Measurements from ENCODE around the gene IMPA2. TPM values are rescaled to one million over a fixed set of nuclear protein-coding genes. Genes with fewer than 3 reads are reported as not detected.

IMPA2 gene
- total RNA-seq, 2 experiments from 2014 or later = 23.6 to 28.9 TPM

DNA sequence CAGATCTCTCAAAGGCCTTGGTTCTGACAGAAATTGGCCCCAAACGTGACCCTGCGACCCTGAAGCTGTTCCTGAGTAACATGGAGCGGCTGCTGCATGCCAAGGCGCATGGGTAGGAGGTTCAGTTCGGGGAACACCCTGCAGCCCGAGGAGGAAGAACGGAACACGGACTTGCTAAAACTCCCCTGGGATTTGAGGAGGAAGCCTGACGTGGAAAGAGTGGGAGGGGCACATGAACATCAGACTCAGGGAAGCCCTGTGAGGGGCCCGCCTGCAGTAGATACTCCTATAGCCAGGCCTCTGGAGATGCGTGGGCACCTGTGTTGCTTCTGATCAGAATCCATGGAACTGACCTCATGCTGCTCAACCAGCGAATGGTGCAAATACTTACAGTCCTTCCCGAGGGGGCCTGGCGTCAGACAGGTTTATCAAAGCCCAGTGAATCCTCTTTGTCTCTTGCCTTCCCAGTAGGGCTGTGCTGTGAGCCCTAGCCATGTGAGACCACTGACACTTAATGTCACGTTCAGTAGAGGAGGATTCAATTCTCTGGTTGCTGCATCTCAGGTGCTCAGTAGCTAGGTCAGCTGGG, 46.8 kb downstream of the IMPA2 start:
- intact Hi-C loops (cut with micrococcal nuclease) = no loop called here
- CTCF ChIA-PET = no interaction called here
- Mint-ChIP-seq H3K27ac (no peak overlapping the region), H3K4me1 (ENCODE audit: low read depth) (no peaks in the 10 kb centered on the region), H3K4me3 (no peak overlapping the region), H3K27me3 (ENCODE audit: low read depth) (no peaks in the 10 kb centered on the region), H3K36me3 (ENCODE audit: low read depth) (peaks cover 1% of the 10 kb centered on the region), H3K9me3 (no peaks in the 10 kb centered on the region)
- no peak for DNase-seq

- H3K9me3 Mint-ChIP-seq = no peaks in the 10 kb centered on the region
- CTCF ChIA-PET = no interaction called here
Observed at GRCh38 chr18:12028674-12029073, 47.4 kb downstream of the IMPA2 start.

DNA sequence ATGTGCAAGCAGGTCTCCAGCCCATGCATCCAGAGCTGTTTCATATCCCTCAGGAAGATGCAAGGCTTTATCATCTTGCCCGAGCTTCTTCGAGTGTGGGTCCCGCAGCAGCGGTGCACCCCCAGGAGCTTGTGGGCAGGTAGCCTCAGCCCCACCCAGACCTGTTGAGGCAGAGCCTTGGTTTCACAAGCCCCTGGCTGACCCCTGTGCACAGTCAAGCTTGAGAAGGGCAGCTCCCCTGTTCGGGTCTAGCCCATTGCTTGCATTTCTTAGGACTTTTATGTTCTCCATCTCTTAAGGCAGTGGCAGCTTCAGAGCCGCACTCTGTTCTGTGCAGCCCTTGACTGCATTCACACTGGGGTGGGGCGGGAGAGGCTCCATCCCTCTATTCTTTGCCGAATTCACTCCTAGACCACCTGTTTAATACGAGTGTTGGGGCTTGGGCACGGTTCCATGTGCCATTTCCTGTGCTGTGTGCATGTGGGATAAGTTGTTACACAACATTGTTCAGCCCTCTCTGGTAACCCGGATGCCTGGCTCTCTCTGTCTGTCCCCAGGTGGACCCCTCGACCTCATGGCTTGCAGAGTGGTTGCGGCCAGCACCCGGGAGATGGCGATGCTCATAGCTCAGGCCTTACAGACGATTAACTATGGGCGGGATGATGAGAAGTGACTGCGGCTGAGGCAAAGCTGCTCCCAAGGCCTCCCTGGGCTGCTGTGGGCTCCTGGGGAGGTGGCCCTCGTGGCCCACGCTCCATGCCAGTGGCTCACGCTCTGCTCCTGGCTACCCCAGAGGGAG, 48.7 kb downstream of the IMPA2 start:
- intact Hi-C loops (cut with micrococcal nuclease) = loop anchor here (10.0 kb wide), 1 partner anchor 1175 kb away; no protein-coding TSS in a partner anchor
- Mint-ChIP-seq H3K36me3 (ENCODE audit: low read depth) (peaks cover 1% of the 10 kb centered on the region), H3K27me3 (ENCODE audit: low read depth) (no peaks in the 10 kb centered on the region), H3K27ac (no peak overlapping the region), H3K9me3 (no peaks in the 10 kb centered on the region), H3K4me3 (no peak overlapping the region), H3K4me1 (ENCODE audit: low read depth) (no peaks in the 10 kb centered on the region)
- DNase-seq = no peak
- CTCF ChIA-PET = interaction anchor here (0.8 to 1.0 kb wide), 2 partner anchors 9 to 34 kb away, joined by 3 to 7 read pairs; no protein-coding TSS in a partner anchor

More at GRCh38 chr18:12028674-12029073, 47.4 kb downstream of the IMPA2 start:
- no peak overlapping the region for H3K4me3 Mint-ChIP-seq
- no peak overlapping the region for H3K27ac Mint-ChIP-seq
- intact Hi-C loops (cut with micrococcal nuclease) = no loop called here
- no peaks in the 10 kb centered on the region for H3K4me1 Mint-ChIP-seq (ENCODE audit: low read depth)
- no peaks in the 10 kb centered on the region for H3K27me3 Mint-ChIP-seq (ENCODE audit: low read depth)
- H3K36me3 Mint-ChIP-seq (ENCODE audit: low read depth) = peaks cover 1% of the 10 kb centered on the region
- DNase-seq = no peak

GRCh38 chr18:12030670-12031069, 49.4 kb downstream of the IMPA2 start:
- no peaks in the 10 kb centered on the region for H3K9me3 Mint-ChIP-seq
- H3K4me1 Mint-ChIP-seq (ENCODE audit: low read depth) = no peaks in the 10 kb centered on the region
- intact Hi-C loops (cut with micrococcal nuclease) = loop anchor here (10.0 kb wide), 1 partner anchor 1176 kb away; no protein-coding TSS in a partner anchor
- no peaks in the 10 kb centered on the region for H3K27me3 Mint-ChIP-seq (ENCODE audit: low read depth)
- no peak for DNase-seq
- H3K36me3 Mint-ChIP-seq (ENCODE audit: low read depth) = peaks cover 1% of the 10 kb centered on the region
- CTCF ChIA-PET = interaction anchor here (0.7 kb wide), 1 partner anchor 94 kb away, joined by 3 read pairs; no protein-coding TSS in a partner anchor
- H3K4me3 Mint-ChIP-seq = no peak overlapping the region
- no peak overlapping the region for H3K27ac Mint-ChIP-seq

GRCh38 chr18:12031181-12031580, 49.9 kb downstream of the IMPA2 start:
- H3K4me1 Mint-ChIP-seq (ENCODE audit: low read depth) = no peaks in the 10 kb centered on the region
- DNase-seq = no peak
- no peaks in the 10 kb centered on the region for H3K27me3 Mint-ChIP-seq (ENCODE audit: low read depth)
- H3K36me3 Mint-ChIP-seq (ENCODE audit: low read depth) = peaks cover 1% of the 10 kb centered on the region
- intact Hi-C loops (cut with micrococcal nuclease) = loop anchor here (10.0 kb wide), 1 partner anchor 1176 kb away; no protein-coding TSS in a partner anchor
- CTCF ChIA-PET = interaction anchor here (0.7 kb wide), 1 partner anchor 94 kb away, joined by 3 read pairs; no protein-coding TSS in a partner anchor
- no peaks in the 10 kb centered on the region for H3K9me3 Mint-ChIP-seq
- no peak overlapping the region for H3K4me3 Mint-ChIP-seq
- no peak overlapping the region for H3K27ac Mint-ChIP-seq

- CTCF ChIA-PET = interaction anchor here (0.7 kb wide), 1 partner anchor 19 kb away, joined by 3 read pairs; no protein-coding TSS in a partner anchor
- H3K9me3 Mint-ChIP-seq = no peaks in the 10 kb centered on the region
- H3K36me3 Mint-ChIP-seq (ENCODE audit: low read depth) = no peaks in the 10 kb centered on the region
- no peak for DNase-seq
- H3K27me3 Mint-ChIP-seq (ENCODE audit: low read depth) = peaks cover 2% of the 10 kb centered on the region
- intact Hi-C loops (cut with micrococcal nuclease) = loop anchor here (10.0 kb wide), 1 partner anchor 1177 kb away; no protein-coding TSS in a partner anchor
- H3K4me3 Mint-ChIP-seq = no peak overlapping the region
- no peak overlapping the region for H3K27ac Mint-ChIP-seq
- no peaks in the 10 kb centered on the region for H3K4me1 Mint-ChIP-seq (ENCODE audit: low read depth)
Observed at GRCh38 chr18:12031846-12032245, 50.5 kb downstream of the IMPA2 start.

- H3K27me3 Mint-ChIP-seq (ENCODE audit: low read depth) = peaks cover 3% of the 10 kb centered on the region
- H3K9me3 Mint-ChIP-seq = no peaks in the 10 kb centered on the region
- CTCF ChIA-PET = interaction anchor here (0.6 to 11.1 kb wide), 4 partner anchors 14 to 101 kb away, joined by 3 to 115 read pairs (median 5); no protein-coding TSS in a partner anchor
- H3K4me3 Mint-ChIP-seq = no peak overlapping the region
- intact Hi-C loops (cut with micrococcal nuclease) = loop anchor here (10.0 kb wide), 1 partner anchor 1178 kb away; no protein-coding TSS in a partner anchor
- H3K27ac Mint-ChIP-seq = no peak overlapping the region
- no peak for DNase-seq
- H3K4me1 Mint-ChIP-seq (ENCODE audit: low read depth) = no peaks in the 10 kb centered on the region
- H3K36me3 Mint-ChIP-seq (ENCODE audit: low read depth) = no peaks in the 10 kb centered on the region
Observed at GRCh38 chr18:12032786-12033642, 51.7 kb downstream of the IMPA2 start.

DNA sequence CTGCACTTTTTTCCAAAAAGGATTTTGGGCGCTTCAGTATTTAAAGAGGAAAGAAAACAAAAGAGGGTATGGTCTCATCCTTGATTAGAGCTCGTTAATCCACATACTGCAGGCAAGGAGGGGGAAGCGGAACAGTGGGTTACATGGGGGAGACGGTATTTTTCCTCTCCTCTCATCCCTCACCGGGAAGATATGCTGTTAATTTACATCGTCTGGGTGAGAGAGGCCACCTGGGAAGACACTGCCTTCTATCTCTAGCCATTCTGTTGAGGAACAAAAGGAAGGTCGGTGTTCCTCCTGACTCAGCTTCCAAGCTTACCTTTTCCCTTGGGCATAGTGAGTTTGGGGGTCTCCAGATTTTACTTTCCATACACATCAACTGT, 52.3 kb downstream of the IMPA2 start:
- H3K36me3 Mint-ChIP-seq (ENCODE audit: low read depth) = no peaks in the 10 kb centered on the region
- no peaks in the 10 kb centered on the region for H3K9me3 Mint-ChIP-seq
- CTCF ChIA-PET = interaction anchor here (0.6 to 11.1 kb wide), 4 partner anchors 15 to 294 kb away, joined by 3 to 115 read pairs (median 5); no protein-coding TSS in a partner anchor
- peaks cover 3% of the 10 kb centered on the region for H3K27me3 Mint-ChIP-seq (ENCODE audit: low read depth)
- DNase-seq = no peak
- intact Hi-C loops (cut with micrococcal nuclease) = loop anchor here (10.0 kb wide), 1 partner anchor 1179 kb away; no protein-coding TSS in a partner anchor
- H3K4me1 Mint-ChIP-seq (ENCODE audit: low read depth) = no peaks in the 10 kb centered on the region
- H3K4me3 Mint-ChIP-seq = no peak overlapping the region
- no peak overlapping the region for H3K27ac Mint-ChIP-seq

DNA sequence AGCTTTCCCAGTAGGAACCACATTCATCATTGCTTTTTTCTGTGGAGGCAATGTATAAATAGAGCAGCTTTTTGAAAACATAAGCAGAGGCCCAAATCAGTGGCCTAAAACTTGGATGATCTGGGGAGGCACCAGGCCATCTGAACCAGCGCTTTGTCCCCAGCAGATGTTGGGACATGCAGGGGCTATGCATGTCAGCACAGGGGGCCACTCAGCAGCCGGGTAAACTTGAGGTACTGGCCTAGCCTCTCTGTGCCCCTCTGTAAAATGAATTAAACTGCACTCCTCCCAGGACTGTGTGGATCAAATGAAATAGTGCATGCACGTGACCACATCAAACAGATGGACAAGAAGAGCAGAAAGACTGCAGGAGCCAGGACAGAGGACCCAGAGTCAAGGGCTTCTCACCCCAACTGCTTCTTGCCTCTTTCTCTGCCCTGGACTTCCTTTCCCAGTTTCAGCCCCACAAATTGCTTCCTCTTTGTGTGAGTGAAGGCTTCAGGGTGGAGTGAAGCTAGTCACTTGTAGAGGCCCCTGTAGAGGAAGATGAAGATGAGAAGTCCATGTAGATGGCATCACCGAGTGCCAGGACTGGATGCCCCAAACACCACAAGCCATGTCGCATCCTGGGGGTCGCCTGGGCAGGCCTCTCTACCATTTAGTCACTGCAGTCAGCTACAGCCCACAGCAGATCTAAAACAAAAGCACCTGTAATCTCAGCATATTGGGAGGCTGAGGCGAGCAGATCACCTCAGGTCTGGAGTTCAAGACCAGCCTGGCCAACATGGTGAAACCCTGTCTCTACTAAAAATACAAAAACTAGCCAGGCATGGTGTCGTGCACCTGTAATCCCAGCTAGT, 53.2 kb downstream of the IMPA2 start:
- intact Hi-C loops (cut with micrococcal nuclease) = loop anchor here (10.0 kb wide), 1 partner anchor 1180 kb away; no protein-coding TSS in a partner anchor
- Mint-ChIP-seq H3K27me3 (ENCODE audit: low read depth) (peaks cover 5% of the 10 kb centered on the region), H3K36me3 (ENCODE audit: low read depth) (no peaks in the 10 kb centered on the region), H3K4me3 (no peak overlapping the region), H3K9me3 (no peaks in the 10 kb centered on the region), H3K27ac (no peak overlapping the region), H3K4me1 (ENCODE audit: low read depth) (no peaks in the 10 kb centered on the region)
- no peak for DNase-seq
- CTCF ChIA-PET = interaction anchor here (0.8 to 11.1 kb wide), 3 partner anchors 39 to 295 kb away, joined by 3 to 115 read pairs (median 7); no protein-coding TSS in a partner anchor

GRCh38 chr18:12035481-12035880, 54.2 kb downstream of the IMPA2 start:
- Mint-ChIP-seq H3K36me3 (ENCODE audit: low read depth) (no peaks in the 10 kb centered on the region), H3K27ac (no peak overlapping the region), H3K4me1 (ENCODE audit: low read depth) (no peaks in the 10 kb centered on the region), H3K27me3 (ENCODE audit: low read depth) (peaks cover 5% of the 10 kb centered on the region), H3K4me3 (no peak overlapping the region), H3K9me3 (no peaks in the 10 kb centered on the region)
- CTCF ChIA-PET = interaction anchor here (0.6 to 11.1 kb wide), 2 partner anchors 97 to 294 kb away, joined by 3 to 115 read pairs; no protein-coding TSS in a partner anchor
- no peak for DNase-seq
- intact Hi-C loops (cut with micrococcal nuclease) = loop anchor here (10.0 kb wide), 1 partner anchor 1181 kb away; no protein-coding TSS in a partner anchor

Measured in activated naive CD4-positive, alpha-beta T cell treated with anti-CD3 and anti-CD28 coated beads for 36 hours (primary cell).